ENCODE measurements around the gene GAA. TPM values are rescaled to one million over a fixed set of nuclear protein-coding genes. Genes with fewer than 3 reads are reported as not detected.

GAA gene
- total and polyA plus RNA-seq, 8 donors, result 24.1 to 105 (median 36.9) TPM

GRCh38 chr17:80103449-80104085 lies 2.2 kb downstream of the GAA start:
- DNase-seq (peak in 2 of 4 donors; percentile 30 to 57), ATAC-seq (no peak)
- no peaks in the 10 kb centered on the region for H3K9me3 ChIP-seq
- no peaks in the 10 kb centered on the region for H3K27me3 ChIP-seq
- H3K36me3 ChIP-seq, result peaks cover 0 to 10% of the 10 kb centered on the region in 2 donors
- intact Hi-C loops (cut with DNase I), result no loop called here
- no peak overlapping the region for H3K4me3 ChIP-seq
- H3K27ac ChIP-seq, result no peak overlapping the region
- TF ChIP-seq CTCF (IDR thresholded peaks at IDR 0.05), result no peak
- H3K4me1 ChIP-seq, result peaks cover 7 to 25% of the 10 kb centered on the region in 2 donors

- Histone ChIP-seq H3K4me3 (no peak overlapping the region), H3K4me1 (peaks cover 7 to 25% of the 10 kb centered on the region in 2 donors), H3K9me3 (no peaks in the 10 kb centered on the region), H3K27ac (no peak overlapping the region), H3K27me3 (no peaks in the 10 kb centered on the region), H3K36me3 (peaks cover 0 to 17% of the 10 kb centered on the region in 2 donors)
- peak in 3 of 4 donors; percentile 38 to 79 (median 48) for DNase-seq
- ATAC-seq, result peak; percentile 26
- intact Hi-C loops (cut with DNase I), result no loop called here
- no peak for TF ChIP-seq CTCF (IDR thresholded peaks at IDR 0.05)
Observed at GRCh38 chr17:80104321-80104955, 3.1 kb downstream of the GAA start.

GRCh38 chr17:80104956-80105375 lies 3.6 kb downstream of the GAA start:
- Histone ChIP-seq H3K4me3 (no peak overlapping the region), H3K36me3 (peaks cover 0 to 17% of the 10 kb centered on the region in 2 donors), H3K27me3 (no peaks in the 10 kb centered on the region), H3K4me1 (peaks cover 7 to 25% of the 10 kb centered on the region in 2 donors), H3K27ac (no peak overlapping the region), H3K9me3 (no peaks in the 10 kb centered on the region)
- DNase-seq (peak in 2 of 4 donors; percentile 27 to 72), ATAC-seq (no peak)
- intact Hi-C loops (cut with DNase I), result no loop called here
- no peak for TF ChIP-seq CTCF (IDR thresholded peaks at IDR 0.05)

- no peak overlapping the region for H3K27ac ChIP-seq
- TF ChIP-seq CTCF (IDR thresholded peaks at IDR 0.05), result no peak
- peaks cover 0 to 17% of the 10 kb centered on the region in 2 donors for H3K36me3 ChIP-seq
- H3K9me3 ChIP-seq, result no peaks in the 10 kb centered on the region
- H3K4me3 ChIP-seq, result no peak overlapping the region
- DNase-seq (peak in 3 of 4 donors; percentile 27 to 82 (median 28)), ATAC-seq (no peak)
- intact Hi-C loops (cut with DNase I), result no loop called here
- peaks cover 7 to 17% of the 10 kb centered on the region in 2 donors for H3K4me1 ChIP-seq
- H3K27me3 ChIP-seq, result no peaks in the 10 kb centered on the region
Observed at GRCh38 chr17:80105762-80106161, 4.4 kb downstream of the GAA start.

- TF ChIP-seq CTCF (IDR thresholded peaks at IDR 0.05), result no peak
- H3K27me3 ChIP-seq, result no peaks in the 10 kb centered on the region
- H3K4me3 ChIP-seq, result no peak overlapping the region
- intact Hi-C loops (cut with DNase I), result no loop called here
- DNase-seq (peak in 2 of 4 donors; percentile 28 to 64), ATAC-seq (no peak)
- H3K27ac ChIP-seq, result no peak overlapping the region
- H3K9me3 ChIP-seq, result no peaks in the 10 kb centered on the region
- peaks cover 0 to 17% of the 10 kb centered on the region in 2 donors for H3K36me3 ChIP-seq
- peaks cover 7 to 13% of the 10 kb centered on the region in 2 donors for H3K4me1 ChIP-seq
Observed at GRCh38 chr17:80106176-80106575, 4.8 kb downstream of the GAA start.
